Activated T-cell treated with anti-CD3 and anti-CD28 coated beads for 4 hours (primary cell): ENCODE results near the gene USP6NL.
"Not testable (repeated sequence)": the region's sequence is repeated elsewhere in the genome, so short reads cannot be mapped to it uniquely, and the experiment has no call there.

Experiments used
- DNase-seq: peaks from one replicate; pipeline ENCODE4 v3.0.0-alpha.2; 2020

Gene USP6NL

GRCh38 chr10:11511321-11511720, 100.1 kb downstream of the USP6NL start:
- DNase-seq = no peak

GRCh38 chr10:11510736-11511135, 100.7 kb downstream of the USP6NL start:
- DNase-seq = no peak

- no peak for DNase-seq
These were observed 101.2 kb downstream of the USP6NL start for GRCh38 chr10:11510281-11510680.

GRCh38 chr10:11509036-11509435, 102.4 kb downstream of the USP6NL start:
- no peak for DNase-seq

- DNase-seq = no peak
These were observed 105.1 kb downstream of the USP6NL start for GRCh38 chr10:11506247-11506789.

- no peak for DNase-seq
These were observed 105.8 kb downstream of the USP6NL start for GRCh38 chr10:11505639-11506038.

GRCh38 chr10:11504566-11505285, 106.7 kb downstream of the USP6NL start:
- no peak for DNase-seq

GRCh38 chr10:11501600-11501999, 109.8 kb downstream of the USP6NL start:
- DNase-seq = no peak

GRCh38 chr10:11499425-11500071, 111.9 kb downstream of the USP6NL start:
- DNase-seq = no peak

GRCh38 chr10:11498399-11498798, 113.1 kb downstream of the USP6NL start:
- no peak for DNase-seq

GRCh38 chr10:11494923-11495322, 116.5 kb downstream of the USP6NL start:
- not testable (repeated sequence) for DNase-seq

GRCh38 chr10:11493646-11494045, 117.8 kb downstream of the USP6NL start:
- DNase-seq = no peak

GRCh38 chr10:11491087-11491486, 120.4 kb downstream of the USP6NL start:
- DNase-seq = no peak

- no peak for DNase-seq
These were observed 121.9 kb downstream of the USP6NL start for GRCh38 chr10:11489591-11489990.

- DNase-seq = no peak
These were observed 123.3 kb downstream of the USP6NL start for GRCh38 chr10:11488126-11488525.

GRCh38 chr10:11483201-11484148, 128.0 kb downstream of the USP6NL start:
- no peak for DNase-seq

GRCh38 chr10:11482306-11482705, 129.1 kb downstream of the USP6NL start:
- DNase-seq = no peak

- DNase-seq = no peak
These were observed 130.8 kb downstream of the USP6NL start for GRCh38 chr10:11480687-11481086.

GRCh38 chr10:11479300-11479699, 132.2 kb downstream of the USP6NL start:
- DNase-seq = no peak

- no peak for DNase-seq
These were observed 132.6 kb downstream of the USP6NL start for GRCh38 chr10:11478807-11479206.

- no peak for DNase-seq
These were observed 135.5 kb downstream of the USP6NL start for GRCh38 chr10:11475831-11476434.

- DNase-seq = no peak
These were observed 138.2 kb downstream of the USP6NL start for GRCh38 chr10:11473128-11473760.
